Natural killer cell (primary cell): ENCODE results near the gene NFASC. TPM values are rescaled to one million over a fixed set of nuclear protein-coding genes. Genes with fewer than 3 reads are reported as not detected.

Experiments
- ATAC-seq, 3 donors: fragments of 150-1000 bp in 2 of 3; fragments of 200-7000 bp in 1 of 3; cut with Tn5 transposase; 1 replicate in 1 of 3; 2 replicates in 2 of 3; pipeline ENCODE4 v1.10.0; 2021; ENCODE audit warnings: mild to moderate bottlenecking in 2 of 3, moderate library complexity in 2 of 3
- DNase-seq, 2 donors: peaks; one replicate each; pipeline versions ENCODE4 v3.0.0 to v3.0.0-alpha.2; 2013 to 2021; ENCODE audit warnings: mixed read lengths in 1 of 2
- H3K27ac ChIP-seq: one replicate; pipeline ENCODE4 v1.5.1; 2013; ENCODE audit warnings: mild to moderate bottlenecking, low read length
- H3K27me3 ChIP-seq: one replicate; pipeline ENCODE4 v1.6.1; 2013; ENCODE audit warnings: low read length; ENCODE audit not compliant: control insufficient read depth, insufficient read depth
- H3K36me3 ChIP-seq: one replicate; pipeline ENCODE4 v1.6.1; 2013; ENCODE audit warnings: low read length; ENCODE audit not compliant: control insufficient read depth, insufficient read depth
- H3K4me1 ChIP-seq: one replicate; pipeline ENCODE4 v1.6.1; 2013; ENCODE audit warnings: low read length; ENCODE audit not compliant: control insufficient read depth, insufficient read depth
- H3K4me3 ChIP-seq: one replicate; pipeline ENCODE4 v1.5.1; 2013; ENCODE audit warnings: low read length
- H3K9me3 ChIP-seq: one replicate; pipeline ENCODE4 v1.6.1; 2013; ENCODE audit warnings: low read length; ENCODE audit not compliant: control insufficient read depth, insufficient read depth
- H3K27ac Mint-ChIP-seq, 2 donors: one replicate each; pipeline ENCODE4 v1.8.0; 2022; ENCODE audit warnings: mild to moderate bottlenecking in 2 of 2, mixed read lengths in 2 of 2, moderate library complexity in 1 of 2
- H3K27me3 Mint-ChIP-seq, 2 donors: one replicate each; pipeline ENCODE4 v1.8.0; 2022; ENCODE audit warnings: low read depth in 2 of 2, mixed read lengths in 2 of 2
- H3K36me3 Mint-ChIP-seq: one replicate; pipeline ENCODE4 v1.8.0; 2022; ENCODE audit warnings: mixed read lengths
- H3K4me1 Mint-ChIP-seq, 2 donors: one replicate each; pipeline ENCODE4 v1.8.0; 2022; ENCODE audit warnings: mixed read lengths in 2 of 2
- H3K4me3 Mint-ChIP-seq: one replicate; pipeline ENCODE4 v1.8.0; 2022; ENCODE audit warnings: mild to moderate bottlenecking, moderate library complexity, mixed read lengths
- H3K9me3 Mint-ChIP-seq, 2 donors: one replicate each; pipeline ENCODE4 v1.8.0; 2022; ENCODE audit warnings: mixed read lengths in 2 of 2
- WGBS: methylation state at CpG from one replicate; pipeline ENCODE4 v1.1.7; 2013; ENCODE audit warnings: missing lambda C conversion rate; ENCODE audit not compliant: insufficient coverage; 5-methylcytosine and 5-hydroxymethylcytosine counted together
- intact Hi-C: fragments of 100-400 bp; cut with micrococcal nuclease; formaldehyde crosslinking; loops from one replicate; pipeline ENCODE4 v1.14.2; 2022
- total RNA-seq, 4 donors: library from RNA; stranded (reverse); fragments of 120-200 nt in 1 of 4; gene quantifications; one replicate each; pipeline versions ENCODE4 v1.2.3 to v1.2.4, GENCODE V29; 2013 to 2022
- TF ChIP-seq, protein P1 (sequence below): fragments of 200-600 bp; IDR thresholded peaks from one replicate; pipeline ENCODE4 v1.8.0; 2022; ENCODE audit warnings: antibody characterized with exemption

The NFASC gene
- total RNA-seq, 3 donors from 2014 or later (not counting 1 experiment from before 2014, with no cell fraction given), result 0.09 to 0.27 TPM; not detected in 1

DNA sequence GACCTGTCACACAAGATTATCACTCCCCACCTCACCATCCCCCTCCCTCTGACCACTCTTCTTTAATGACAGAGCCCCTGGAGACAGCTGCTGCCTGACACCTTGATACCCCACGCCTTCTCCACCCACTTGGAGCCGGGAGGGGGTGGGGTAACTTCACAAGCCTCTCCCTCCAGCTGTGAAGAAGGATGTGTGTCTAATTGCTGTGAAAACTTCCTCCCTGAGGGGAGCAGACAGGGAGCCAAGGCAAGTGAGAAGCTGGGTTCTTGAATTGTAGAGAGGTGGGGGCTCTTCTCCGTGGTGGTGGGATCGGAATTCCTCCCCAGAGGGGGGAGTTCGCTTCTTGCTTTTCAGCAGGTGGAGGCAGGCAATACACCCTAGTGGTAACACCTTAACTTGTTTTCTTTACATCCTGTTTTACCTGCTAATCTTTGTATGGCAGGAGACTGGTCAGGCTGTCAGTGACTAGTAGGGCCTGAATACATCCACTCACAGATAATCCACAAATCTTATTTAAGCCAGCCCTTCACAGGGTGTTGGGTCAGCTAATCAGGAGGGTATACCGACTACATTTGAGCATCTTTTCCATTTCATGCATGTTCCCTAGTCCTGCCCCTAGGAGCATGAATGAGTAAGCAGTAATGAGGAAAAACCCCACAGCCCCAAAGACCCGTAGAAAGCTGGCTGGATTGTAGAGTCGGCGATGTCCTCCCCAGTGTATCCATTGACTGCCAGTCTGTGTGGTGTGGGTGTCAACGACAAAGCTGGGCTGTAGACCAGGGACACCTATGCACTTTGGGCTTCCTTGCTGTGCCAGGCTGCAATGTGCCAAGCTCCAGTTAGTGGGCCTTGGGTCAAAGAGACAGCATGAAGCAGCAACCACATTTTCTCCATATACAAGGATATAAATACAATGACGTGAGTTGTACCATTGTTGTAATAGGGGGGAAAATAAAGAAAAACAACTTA is 57.3 kb downstream of the NFASC start:
- Histone ChIP-seq H3K27ac (no peak overlapping the region), H3K36me3 (no peaks in the 10 kb centered on the region), H3K4me1 (no peaks in the 10 kb centered on the region), H3K27me3 (peaks cover 2% of the 10 kb centered on the region), H3K4me3 (no peak overlapping the region), H3K9me3 (no peaks in the 10 kb centered on the region)
- TF ChIP-seq, protein P1, sequence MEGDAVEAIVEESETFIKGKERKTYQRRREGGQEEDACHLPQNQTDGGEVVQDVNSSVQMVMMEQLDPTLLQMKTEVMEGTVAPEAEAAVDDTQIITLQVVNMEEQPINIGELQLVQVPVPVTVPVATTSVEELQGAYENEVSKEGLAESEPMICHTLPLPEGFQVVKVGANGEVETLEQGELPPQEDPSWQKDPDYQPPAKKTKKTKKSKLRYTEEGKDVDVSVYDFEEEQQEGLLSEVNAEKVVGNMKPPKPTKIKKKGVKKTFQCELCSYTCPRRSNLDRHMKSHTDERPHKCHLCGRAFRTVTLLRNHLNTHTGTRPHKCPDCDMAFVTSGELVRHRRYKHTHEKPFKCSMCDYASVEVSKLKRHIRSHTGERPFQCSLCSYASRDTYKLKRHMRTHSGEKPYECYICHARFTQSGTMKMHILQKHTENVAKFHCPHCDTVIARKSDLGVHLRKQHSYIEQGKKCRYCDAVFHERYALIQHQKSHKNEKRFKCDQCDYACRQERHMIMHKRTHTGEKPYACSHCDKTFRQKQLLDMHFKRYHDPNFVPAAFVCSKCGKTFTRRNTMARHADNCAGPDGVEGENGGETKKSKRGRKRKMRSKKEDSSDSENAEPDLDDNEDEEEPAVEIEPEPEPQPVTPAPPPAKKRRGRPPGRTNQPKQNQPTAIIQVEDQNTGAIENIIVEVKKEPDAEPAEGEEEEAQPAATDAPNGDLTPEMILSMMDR, result no peak
- no peak for DNase-seq
- Mint-ChIP-seq H3K27ac (no peak overlapping the region), H3K4me1 (no peaks in the 10 kb centered on the region), H3K36me3 (no peaks in the 10 kb centered on the region), H3K4me3 (no peak overlapping the region), H3K27me3 (peaks cover 0 to 4% of the 10 kb centered on the region in 2 donors), H3K9me3 (no peaks in the 10 kb centered on the region)
- 73% methylated on average over 7 of the region's 11 CpGs for WGBS
- no peak for ATAC-seq
- intact Hi-C loops, result no loop called here

DNA sequence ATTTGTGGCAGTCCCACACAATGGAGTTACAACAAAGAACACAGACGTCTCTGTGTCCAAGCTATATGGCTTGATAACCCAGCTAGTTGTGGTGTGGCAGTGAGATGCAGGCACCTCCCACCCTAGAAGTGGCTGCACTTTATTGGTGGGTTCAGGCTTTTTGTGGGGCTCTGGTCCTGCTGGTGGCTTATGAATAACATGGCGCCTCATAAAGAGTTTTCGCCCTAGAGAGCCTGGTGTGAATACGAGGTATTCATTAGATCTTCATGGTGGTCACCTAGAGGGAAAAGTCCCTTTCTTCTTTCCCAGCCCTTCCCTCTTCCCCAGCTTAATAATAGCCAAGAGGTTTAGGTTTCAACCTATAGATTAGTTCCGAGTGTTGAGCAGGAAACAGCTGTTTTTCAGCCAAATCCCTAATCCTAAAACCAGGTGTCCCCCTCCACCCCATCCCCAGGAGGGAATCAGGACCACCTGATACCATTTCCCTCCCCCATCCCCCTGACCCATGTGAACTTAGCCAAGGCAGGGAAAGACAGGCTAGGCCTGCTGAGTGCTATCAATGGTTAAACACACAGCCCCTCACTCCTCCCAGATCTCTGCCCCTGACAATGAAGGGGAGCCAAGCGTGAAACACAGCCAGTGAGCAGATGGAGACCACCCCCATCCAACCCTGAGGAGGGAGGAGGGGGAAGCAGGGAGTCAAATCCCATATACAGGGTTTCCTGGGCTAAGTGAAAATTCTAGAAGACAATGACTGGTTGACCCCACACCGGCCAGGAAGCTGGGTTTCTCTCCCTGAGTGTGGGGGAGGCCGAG is 58.2 kb downstream of the NFASC start:
- no peaks in the 10 kb centered on the region for H3K9me3 ChIP-seq
- Mint-ChIP-seq H3K4me1 (no peaks in the 10 kb centered on the region), H3K27me3 (peaks cover 0 to 4% of the 10 kb centered on the region in 2 donors), H3K4me3 (no peak overlapping the region), H3K27ac (no peak overlapping the region), H3K36me3 (no peaks in the 10 kb centered on the region), H3K9me3 (no peaks in the 10 kb centered on the region)
- DNase-seq (no peak), ATAC-seq (no peak)
- H3K27me3 ChIP-seq, result peaks cover 2% of the 10 kb centered on the region
- no peaks in the 10 kb centered on the region for H3K4me1 ChIP-seq
- H3K27ac ChIP-seq, result no peak overlapping the region
- H3K4me3 ChIP-seq, result no peak overlapping the region
- intact Hi-C loops, result no loop called here
- TF ChIP-seq, protein P1, result no peak
- 78% methylated on average over 6 of the region's 8 CpGs for whole genome bisulfite sequencing
- no peaks in the 10 kb centered on the region for H3K36me3 ChIP-seq

GRCh38 chr1:204929487-204930154 is 59.0 kb downstream of the NFASC start:
- no peak overlapping the region for H3K4me3 ChIP-seq
- Mint-ChIP-seq H3K36me3 (no peaks in the 10 kb centered on the region), H3K27me3 (peaks cover 0 to 2% of the 10 kb centered on the region in 2 donors), H3K4me1 (no peaks in the 10 kb centered on the region), H3K9me3 (no peaks in the 10 kb centered on the region), H3K27ac (no peak overlapping the region), H3K4me3 (no peak overlapping the region)
- H3K9me3 ChIP-seq, result no peaks in the 10 kb centered on the region
- no peak overlapping the region for H3K27ac ChIP-seq
- 84% methylated on average over 5 of the region's 6 CpGs for WGBS
- TF ChIP-seq, protein P1, result no peak
- no peak for DNase-seq
- H3K36me3 ChIP-seq, result no peaks in the 10 kb centered on the region
- no peaks in the 10 kb centered on the region for H3K4me1 ChIP-seq
- H3K27me3 ChIP-seq, result no peaks in the 10 kb centered on the region
- no peak for ATAC-seq
- intact Hi-C loops, result no loop called here
